SKM-1 treated with dmso at 0.1 percent for 144 hours (cell line): ENCODE results near the gene TBC1D2B.
"Not testable (repeated sequence)": the region's sequence is repeated elsewhere in the genome, so short reads cannot be mapped to it uniquely, and the experiment has no call there.

Experiments
- DNase-seq: peaks from one replicate; lab custom pipeline; 2025; ENCODE audit not compliant: unreplicated experiment; lab: John Stamatoyannopoulos, UW

The TBC1D2B gene

DNA sequence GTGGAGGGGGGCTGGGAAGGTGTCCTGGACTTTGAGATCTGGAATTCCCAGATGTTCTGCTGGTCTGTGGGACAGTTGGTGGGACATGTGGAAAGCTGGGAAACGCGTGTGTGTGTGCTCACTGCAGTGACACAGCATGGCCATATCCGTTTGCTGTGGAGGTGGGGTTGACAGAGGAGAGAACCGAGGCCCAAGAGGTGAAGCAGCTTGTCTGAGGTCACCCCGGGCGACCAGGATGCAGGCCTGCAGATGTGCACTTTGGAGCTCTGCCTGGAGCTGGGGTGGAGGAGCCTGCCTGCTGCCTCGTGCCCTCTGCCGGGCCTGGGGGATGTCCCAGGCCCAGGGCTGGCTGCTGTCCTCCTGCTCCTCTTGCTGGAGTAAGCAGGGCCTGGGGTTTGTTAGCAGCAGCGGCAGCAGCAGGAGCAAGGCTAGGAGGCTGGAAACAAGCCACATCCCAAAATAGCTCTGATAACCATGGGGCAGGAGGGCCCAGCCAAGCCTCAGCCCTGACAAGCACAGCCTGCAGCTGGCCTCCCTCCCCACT, 85.8 kb downstream of the TBC1D2B start:
- DNase-seq = not testable (repeated sequence)

GRCh38 chr15:77991029-77991406, 86.5 kb downstream of the TBC1D2B start:
- DNase-seq = no peak

DNA sequence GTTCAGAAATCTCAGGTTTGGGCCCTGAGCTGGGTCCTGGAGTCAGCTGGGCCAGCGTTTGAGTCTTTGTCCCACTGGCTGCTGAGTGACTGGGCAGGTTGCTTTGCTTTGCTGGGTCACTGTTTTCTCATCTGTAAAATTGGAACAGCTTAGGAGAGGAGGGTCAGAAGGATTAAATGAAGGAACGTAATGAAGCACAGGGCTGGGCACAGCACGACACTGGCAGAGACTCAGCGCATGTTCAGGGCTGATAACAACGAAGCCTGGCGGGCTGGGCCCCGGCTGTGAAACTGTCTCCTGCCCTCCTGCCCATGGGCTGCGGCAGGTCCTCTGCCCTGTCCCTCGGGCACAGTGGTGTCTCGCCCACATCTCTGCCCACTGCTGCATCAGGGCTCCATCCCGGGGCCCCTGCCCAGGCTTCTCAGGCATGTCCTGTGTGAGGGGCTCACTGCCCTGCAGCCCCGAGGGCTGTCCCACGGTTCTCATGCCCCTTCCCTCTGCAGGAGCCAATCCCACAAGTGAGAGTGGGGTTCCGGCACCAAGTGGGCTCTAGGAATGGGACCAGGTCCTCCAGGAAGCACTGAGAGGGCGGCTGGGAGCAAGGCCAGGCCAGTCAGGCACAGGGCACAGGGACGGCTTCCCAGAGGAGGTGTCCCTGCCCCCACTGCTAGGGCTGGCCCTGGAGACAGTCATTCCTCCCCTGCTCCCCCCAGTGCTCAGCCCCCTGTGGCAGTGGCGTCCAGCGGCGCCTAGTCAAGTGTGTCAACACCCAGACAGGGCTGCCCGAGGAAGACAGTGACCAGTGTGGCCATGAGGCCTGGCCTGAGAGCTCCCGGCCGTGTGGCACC, 88.0 kb downstream of the TBC1D2B start:
- no peak for DNase-seq

- no peak for DNase-seq
Measured at GRCh38 chr15:77988347-77989295, 88.9 kb downstream of the TBC1D2B start.

- not testable (repeated sequence) for DNase-seq
Measured at GRCh38 chr15:77987765-77988136, 89.8 kb downstream of the TBC1D2B start.

- no peak for DNase-seq
Measured at GRCh38 chr15:77986891-77987764, 90.4 kb downstream of the TBC1D2B start.

GRCh38 chr15:77985931-77986480, 91.5 kb downstream of the TBC1D2B start:
- no peak for DNase-seq

DNA sequence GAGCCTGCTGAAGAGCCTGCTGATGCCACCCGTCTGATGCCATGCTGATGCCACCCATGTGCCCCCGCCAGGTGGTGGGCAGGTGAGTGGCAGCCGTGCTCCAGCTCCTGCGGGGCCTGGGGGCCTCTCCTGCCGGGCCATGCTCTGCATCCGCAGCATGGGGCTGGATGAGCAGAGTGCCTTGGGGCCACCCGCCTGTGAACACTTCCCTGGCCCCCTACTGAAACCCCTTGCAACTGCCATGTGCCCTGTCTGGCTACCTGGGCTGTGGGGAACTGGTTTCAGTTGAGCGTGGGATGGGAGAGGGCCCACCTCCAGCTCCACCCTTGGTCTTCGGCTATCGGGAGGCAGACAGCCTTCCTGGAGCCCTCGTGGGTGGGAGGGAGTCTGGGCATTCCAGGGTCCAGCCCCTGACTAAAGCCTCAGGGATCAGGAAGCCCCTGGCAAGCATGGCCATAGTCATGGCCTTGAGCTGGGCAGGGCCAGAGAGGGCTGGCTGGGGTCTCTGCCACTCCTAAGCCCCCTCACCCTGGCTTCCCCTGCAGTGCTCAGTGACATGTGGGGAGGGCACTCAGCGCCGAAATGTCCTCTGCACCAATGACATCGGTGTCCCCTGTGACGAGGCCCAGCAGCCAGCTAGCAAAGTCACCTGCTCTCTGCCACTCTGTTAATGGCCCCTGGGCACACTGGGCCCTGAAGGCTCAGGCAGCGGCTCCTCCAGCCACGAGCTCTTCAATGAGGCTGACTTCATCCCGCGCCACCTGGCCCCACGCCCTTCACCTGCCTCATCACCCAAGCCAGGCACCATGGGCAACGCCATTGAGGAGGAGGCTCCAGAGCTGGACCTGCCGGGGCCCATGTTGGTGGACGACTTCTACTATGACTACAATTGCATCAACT, 92.2 kb downstream of the TBC1D2B start:
- DNase-seq = no peak

- DNase-seq = no peak
Measured at GRCh38 chr15:77984446-77984861, 93.1 kb downstream of the TBC1D2B start.

GRCh38 chr15:77983708-77984445, 93.6 kb downstream of the TBC1D2B start:
- no peak for DNase-seq

DNA sequence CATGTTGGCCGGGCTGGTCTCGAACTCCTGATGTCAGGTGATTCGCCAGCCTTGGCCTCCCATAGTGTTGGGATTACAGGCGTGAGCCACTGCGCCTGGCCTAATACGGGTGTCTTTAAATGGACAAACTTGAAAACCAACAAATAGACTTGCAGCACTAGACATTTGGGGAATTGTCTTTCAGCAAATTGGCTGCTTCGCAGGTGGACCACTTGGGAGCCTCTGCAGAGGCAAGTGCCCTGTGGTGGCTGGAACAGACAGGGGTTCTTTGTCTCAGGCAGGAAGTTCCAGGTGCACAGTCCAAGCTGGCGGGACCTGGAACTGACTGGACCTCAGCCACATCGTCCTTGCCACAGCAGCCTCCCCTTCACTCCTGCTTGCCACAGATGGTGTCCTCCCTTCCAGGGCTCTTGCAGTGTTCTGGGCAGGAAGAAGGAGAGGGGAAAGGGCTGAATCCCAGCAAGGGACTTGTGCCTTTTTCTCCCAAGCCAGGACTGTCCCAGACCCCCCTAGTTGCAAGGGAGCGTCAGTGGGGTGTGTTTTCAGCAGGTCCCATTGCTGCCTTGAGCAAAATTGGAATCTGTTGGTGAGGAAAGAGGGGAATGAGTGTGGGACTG, 94.3 kb downstream of the TBC1D2B start:
- no peak for DNase-seq

- no peak for DNase-seq
Measured at GRCh38 chr15:77982127-77982490, 95.4 kb downstream of the TBC1D2B start.

- DNase-seq = no peak
Measured at GRCh38 chr15:77981281-77982126, 96.0 kb downstream of the TBC1D2B start.

DNA sequence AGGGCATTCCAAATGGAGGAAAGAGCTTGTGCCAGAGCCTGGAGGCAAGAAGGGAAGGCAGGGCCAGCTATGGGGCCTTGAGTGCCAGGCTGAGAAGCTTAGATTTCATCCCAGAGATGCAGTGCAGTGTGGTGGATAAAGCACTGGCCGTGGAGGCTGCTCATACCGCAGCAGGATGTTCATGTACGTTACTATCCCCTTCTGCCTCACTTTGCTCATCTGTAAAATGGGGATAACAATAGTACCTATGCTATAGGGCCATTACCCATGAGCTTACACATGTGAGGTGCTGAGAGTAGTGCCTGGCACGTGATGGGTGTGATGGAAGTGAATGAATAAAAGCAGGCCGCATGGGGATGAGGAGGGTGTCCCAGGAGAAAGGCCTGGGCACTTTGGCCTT, 96.8 kb downstream of the TBC1D2B start:
- not testable (repeated sequence) for DNase-seq

DNA sequence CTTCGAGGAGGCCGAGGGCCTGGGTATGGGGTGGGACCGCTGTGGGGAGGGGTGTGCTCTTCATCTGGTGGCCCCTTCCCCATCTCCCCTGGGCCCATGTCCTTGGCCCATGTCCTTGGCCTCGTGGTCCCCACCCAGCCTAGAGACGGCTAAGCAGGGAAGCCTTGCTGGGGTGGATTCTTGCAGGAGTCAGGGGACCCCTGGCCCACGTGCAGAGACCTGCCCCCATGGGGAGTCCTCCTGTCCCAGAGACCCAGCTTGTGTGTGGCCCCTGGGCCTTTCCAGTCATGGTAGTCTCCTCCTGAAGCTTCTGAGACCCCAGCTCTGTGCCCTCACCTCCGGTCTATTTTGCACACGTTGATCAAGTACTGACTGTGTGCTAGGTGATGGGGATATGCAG, 97.4 kb downstream of the TBC1D2B start:
- no peak for DNase-seq

GRCh38 chr15:77979157-77979556, 98.4 kb downstream of the TBC1D2B start:
- not testable (repeated sequence) for DNase-seq

GRCh38 chr15:77978759-77979145, 98.8 kb downstream of the TBC1D2B start:
- not testable (repeated sequence) for DNase-seq
